Stimulated activated CD8-positive, alpha-beta memory T cell treated with anti-CD3 and anti-CD28 coated beads, Interleukin-7, amount 100 ng/mL, for 1 hour (primary cell): Measurements from ENCODE around the gene NPBWR2.
A peak's percentile ranks its signal among the peaks of the same experiment; 100 is the strongest.

ENCODE experiments used
- DNase-seq, 2 donors: peaks; one replicate each; pipeline ENCODE4 v3.0.0-alpha.2; 2020; ENCODE audit warnings: low read depth in 2 of 2

Gene NPBWR2

GRCh38 chr20:64083804-64084684, 23.3 kb downstream of the NPBWR2 start, which contains the start of gene LKAAEAR1:
Gene LKAAEAR1 (minus strand): TSS chr20:64084398. CDS start chr20:64084219, 179 bp downstream.
- DNase-seq: no peak

GRCh38 chr20:64083378-64083803, 24.0 kb downstream of the NPBWR2 start:
- peak; percentile 32 to 46 for DNase-seq

- DNase-seq: no peak
Measured at GRCh38 chr20:64082820-64083377, 24.5 kb downstream of the NPBWR2 start.

- no peak for DNase-seq
Measured at GRCh38 chr20:64082126-64082731, 25.1 kb downstream of the NPBWR2 start.

- DNase-seq: no peak
Measured at GRCh38 chr20:64081624-64081964, 25.8 kb downstream of the NPBWR2 start.

- no peak for DNase-seq
Measured at GRCh38 chr20:64080813-64081623, 26.3 kb downstream of the NPBWR2 start.

- DNase-seq: peak in 1 of 2 donors; percentile 19
Measured at GRCh38 chr20:64080013-64080812, 27.2 kb downstream of the NPBWR2 start, which contains the start of gene OPRL1. Gene OPRL1 (plus strand): TSS chr20:64080082. CDS start chr20:64092721, 12,639 bp downstream.

GRCh38 chr20:64079273-64080012, 27.9 kb downstream of the NPBWR2 start, which contains the start of gene RGS19:
Gene RGS19 (minus strand): TSS chr20:64079518. CDS start chr20:64076886, 2,632 bp downstream.
- DNase-seq: peak; percentile 34 to 44

GRCh38 chr20:64078934-64079272, 28.5 kb downstream of the NPBWR2 start:
- no peak for DNase-seq

GRCh38 chr20:64077876-64078551, 29.4 kb downstream of the NPBWR2 start:
- peak; percentile 21 to 31 for DNase-seq

- DNase-seq: no peak
Measured at GRCh38 chr20:64077541-64077875, 29.9 kb downstream of the NPBWR2 start.

GRCh38 chr20:64077094-64077493, 30.3 kb downstream of the NPBWR2 start:
- no peak for DNase-seq

GRCh38 chr20:64076061-64076997, 31.0 kb downstream of the NPBWR2 start:
- DNase-seq: no peak

- DNase-seq: no peak
Measured at GRCh38 chr20:64075556-64075955, 31.8 kb downstream of the NPBWR2 start.

- DNase-seq: no peak
Measured at GRCh38 chr20:64074963-64075362, 32.4 kb downstream of the NPBWR2 start.

GRCh38 chr20:64074184-64074789, 33.1 kb downstream of the NPBWR2 start:
- DNase-seq: no peak

GRCh38 chr20:64073476-64074183, 33.7 kb downstream of the NPBWR2 start:
- DNase-seq: no peak
